GM12878 (cell line): ENCODE data around the gene NCR3LG1. TPM values are rescaled to one million over a fixed set of nuclear protein-coding genes. Genes with fewer than 3 reads are reported as not detected.

Experiments used
- CEBPB ChIP-seq, 2 experiments: fragments of 150-350 bp in 1 of 2; IDR thresholded peaks; 2 replicates each; pipeline ENCODE4 v1.6.1; 2012 to 2014; ENCODE audit warnings: low read depth in 2 of 2, low read length in 2 of 2, borderline replicate concordance in 1 of 2, inconsistent platforms in 1 of 2
- CUX1 ChIP-seq: IDR thresholded peaks from 2 replicates; pipeline ENCODE4 v1.6.1; 2012; ENCODE audit warnings: improper control_type of control experiment, low read depth, low read length; ENCODE audit not compliant: insufficient replicate concordance
- E4F1 ChIP-seq: fragments of 450-650 bp; IDR thresholded peaks from 2 replicates; pipeline ENCODE4 v1.6.1; 2018; ENCODE audit warnings: borderline replicate concordance, mild to moderate bottlenecking; ENCODE audit not compliant: partially characterized antibody
- TBL1XR1 ChIP-seq: IDR thresholded peaks from 2 replicates; pipeline ENCODE4 v1.6.1; 2012; ENCODE audit warnings: low read depth, low read length, improper control_type of control experiment
- polyA plus RNA-seq, 11 experiments: library from polyadenylated mRNA; depleted of rRNA in 4 of 11; unstranded in 6 of 11; stranded (reverse) in 5 of 11; fragments of >200 nt; fragmentation: Nextera tagmentation in 4 of 11; fragmentation: Illumina TruSeq in 1 of 11; extraction: Ambion mirVana in 4 of 11; extraction: Trizol in 1 of 11; gene quantifications; 1 replicate in 1 of 11; 2 replicates in 10 of 11; pipeline versions ENCODE4 v1.2.1 to v1.2.3, GENCODE V29; 2011 to 2016; ENCODE audit warnings: inconsistent platforms in 2 of 11, missing spikeins in 2 of 11, low read depth in 1 of 11
- total RNA-seq, 4 experiments: library from RNA; depleted of rRNA in 3 of 4; stranded (reverse); fragments of >200 nt in 3 of 4; fragmentation: Illumina TruSeq in 1 of 4; extraction: Trizol in 1 of 4; gene quantifications; 2 replicates each; pipeline versions ENCODE4 v1.2.1 to v1.2.3, GENCODE V29; 2013 to 2021

Gene NCR3LG1
- total and polyA plus RNA-seq, 10 of the 15 experiments (the other 5 are each of a cell fraction or from before 2014, with no cell fraction given), result under 0.01 to 0.18 (median 0.11) TPM; not detected in 2

- TF ChIP-seq CUX1 (no peak), E4F1 (no peak), TBL1XR1 (no peak), CEBPB (IDR thresholded peaks at IDR 0.05; ENCODE audit: borderline replicate concordance in 1 of 2, low read depth in 2 of 2, low read length in 2 of 2) (no peak)
Measured at GRCh38 chr11:17396598-17397310, 45.2 kb downstream of the NCR3LG1 start (continued).
